ENCODE data around the gene PRPF40A.

Gene PRPF40A

GRCh38 chr2:152718076-152718908 lies 1.0 kb upstream of the PRPF40A start, which contains the start of gene ARL6IP6:
TSS of gene ARL6IP6 (plus strand) at chr2:152718620. CDS start at chr2:152718625, 5 bp downstream.
- peak within 1 kb of the TSS; percentile 95 to 100 (median 98) for H3K4me3 ChIP-seq (ENCODE audit: low read depth in 1 of 5, low read length in 5 of 5)
- peaks cover 5 to 15% (median 7%) of the 10 kb centered on the region in 5 donors for H3K36me3 ChIP-seq (ENCODE audit: control insufficient read depth in 5 of 5, insufficient read depth in 5 of 5, low read length in 5 of 5)
- no peaks in the 10 kb centered on the region for H3K27me3 ChIP-seq (ENCODE audit: control insufficient read depth in 5 of 5, insufficient read depth in 4 of 5, low read length in 5 of 5)
- H3K9me3 ChIP-seq (ENCODE audit: control insufficient read depth in 5 of 5, low read length in 5 of 5), result no peaks in the 10 kb centered on the region
- peak within 1 kb of the TSS; percentile 64 to 99 (median 95) for H3K9ac ChIP-seq (ENCODE audit: low read length in 5 of 5)
- H3K4me1 ChIP-seq (ENCODE audit: control insufficient read depth in 5 of 5, insufficient read depth in 5 of 5, low read length in 5 of 5), result peaks cover 0 to 37% (median 31%) of the 10 kb centered on the region in 5 donors
- H3K27ac ChIP-seq (ENCODE audit: low read depth, low read length), result peak within 1 kb of the TSS; percentile 95

- H3K9ac ChIP-seq (ENCODE audit: low read length in 5 of 5), result peak overlapping the region; percentile 85 to 100 (median 98)
- H3K4me3 ChIP-seq (ENCODE audit: low read depth in 1 of 5, low read length in 5 of 5), result peak overlapping the region; percentile 95 to 100 (median 99)
- peaks cover 6 to 24% (median 11%) of the 10 kb centered on the region in 5 donors for H3K36me3 ChIP-seq (ENCODE audit: control insufficient read depth in 5 of 5, insufficient read depth in 5 of 5, low read length in 5 of 5)
- H3K27ac ChIP-seq (ENCODE audit: low read depth, low read length), result peak overlapping the region; percentile 95
- no peaks in the 10 kb centered on the region for H3K9me3 ChIP-seq (ENCODE audit: control insufficient read depth in 5 of 5, low read length in 5 of 5)
- peaks cover 0 to 37% (median 31%) of the 10 kb centered on the region in 5 donors for H3K4me1 ChIP-seq (ENCODE audit: control insufficient read depth in 5 of 5, insufficient read depth in 5 of 5, low read length in 5 of 5)
- no peaks in the 10 kb centered on the region for H3K27me3 ChIP-seq (ENCODE audit: control insufficient read depth in 5 of 5, insufficient read depth in 4 of 5, low read length in 5 of 5)
These were observed 445 bp downstream of the PRPF40A start for GRCh38 chr2:152716805-152717227.

GRCh38 chr2:152715854-152716428 lies 1.3 kb downstream of the PRPF40A start:
- peaks cover 0 to 37% (median 31%) of the 10 kb centered on the region in 5 donors for H3K4me1 ChIP-seq (ENCODE audit: control insufficient read depth in 5 of 5, insufficient read depth in 5 of 5, low read length in 5 of 5)
- peak overlapping the region; percentile 95 to 100 (median 99) for H3K4me3 ChIP-seq (ENCODE audit: low read depth in 1 of 5, low read length in 5 of 5)
- peak overlapping the region in 4 of 5 donors; percentile 97 to 100 (median 98) for H3K9ac ChIP-seq (ENCODE audit: low read length in 5 of 5)

GRCh38 chr2:152715112-152715511 lies 2.1 kb downstream of the PRPF40A start:
- Histone ChIP-seq H3K36me3 (ENCODE audit: control insufficient read depth in 5 of 5, insufficient read depth in 5 of 5, low read length in 5 of 5) (peaks cover 6 to 36% (median 18%) of the 10 kb centered on the region in 5 donors), H3K9me3 (ENCODE audit: control insufficient read depth in 5 of 5, low read length in 5 of 5) (no peaks in the 10 kb centered on the region), H3K4me1 (ENCODE audit: control insufficient read depth in 5 of 5, insufficient read depth in 5 of 5, low read length in 5 of 5) (peaks cover 0 to 31% (median 26%) of the 10 kb centered on the region in 5 donors), H3K9ac (ENCODE audit: low read length in 5 of 5) (no peak overlapping the region), H3K4me3 (ENCODE audit: low read depth in 1 of 5, low read length in 5 of 5) (no peak overlapping the region), H3K27me3 (ENCODE audit: control insufficient read depth in 5 of 5, insufficient read depth in 4 of 5, low read length in 5 of 5) (no peaks in the 10 kb centered on the region), H3K27ac (ENCODE audit: low read depth, low read length) (no peak overlapping the region)

More at GRCh38 chr2:152715854-152716428, 1.3 kb downstream of the PRPF40A start:
- Histone ChIP-seq H3K27ac (ENCODE audit: low read depth, low read length) (no peak overlapping the region), H3K36me3 (ENCODE audit: control insufficient read depth in 5 of 5, insufficient read depth in 5 of 5, low read length in 5 of 5) (peaks cover 6 to 29% (median 15%) of the 10 kb centered on the region in 5 donors), H3K9me3 (ENCODE audit: control insufficient read depth in 5 of 5, low read length in 5 of 5) (no peaks in the 10 kb centered on the region), H3K27me3 (ENCODE audit: control insufficient read depth in 5 of 5, insufficient read depth in 4 of 5, low read length in 5 of 5) (no peaks in the 10 kb centered on the region)

- no peaks in the 10 kb centered on the region for H3K9me3 ChIP-seq (ENCODE audit: control insufficient read depth in 5 of 5, low read length in 5 of 5)
- peaks cover 6 to 40% (median 27%) of the 10 kb centered on the region in 5 donors for H3K36me3 ChIP-seq (ENCODE audit: control insufficient read depth in 5 of 5, insufficient read depth in 5 of 5, low read length in 5 of 5)
- no peak overlapping the region for H3K9ac ChIP-seq (ENCODE audit: low read length in 5 of 5)
- no peak overlapping the region for H3K27ac ChIP-seq (ENCODE audit: low read depth, low read length)
- H3K4me1 ChIP-seq (ENCODE audit: control insufficient read depth in 5 of 5, insufficient read depth in 5 of 5, low read length in 5 of 5), result peaks cover 0 to 6% (median under 1%) of the 10 kb centered on the region in 5 donors
- no peak overlapping the region for H3K4me3 ChIP-seq (ENCODE audit: low read depth in 1 of 5, low read length in 5 of 5)
- H3K27me3 ChIP-seq (ENCODE audit: control insufficient read depth in 5 of 5, insufficient read depth in 4 of 5, low read length in 5 of 5), result no peaks in the 10 kb centered on the region
These were observed 6.5 kb downstream of the PRPF40A start for GRCh38 chr2:152710713-152711112.

GRCh38 chr2:152708742-152709141 lies 8.5 kb downstream of the PRPF40A start:
- H3K4me3 ChIP-seq (ENCODE audit: low read depth in 1 of 5, low read length in 5 of 5), result no peak overlapping the region
- H3K9ac ChIP-seq (ENCODE audit: low read length in 5 of 5), result no peak overlapping the region
- no peaks in the 10 kb centered on the region for H3K9me3 ChIP-seq (ENCODE audit: control insufficient read depth in 5 of 5, low read length in 5 of 5)
- peaks cover 0 to 33% (median 22%) of the 10 kb centered on the region in 5 donors for H3K36me3 ChIP-seq (ENCODE audit: control insufficient read depth in 5 of 5, insufficient read depth in 5 of 5, low read length in 5 of 5)
- no peak overlapping the region for H3K27ac ChIP-seq (ENCODE audit: low read depth, low read length)
- H3K4me1 ChIP-seq (ENCODE audit: control insufficient read depth in 5 of 5, insufficient read depth in 5 of 5, low read length in 5 of 5), result no peaks in the 10 kb centered on the region
- H3K27me3 ChIP-seq (ENCODE audit: control insufficient read depth in 5 of 5, insufficient read depth in 4 of 5, low read length in 5 of 5), result no peaks in the 10 kb centered on the region

GRCh38 chr2:152706477-152707021 lies 10.7 kb downstream of the PRPF40A start:
- Histone ChIP-seq H3K4me3 (ENCODE audit: low read depth in 1 of 5, low read length in 5 of 5) (no peak overlapping the region), H3K4me1 (ENCODE audit: control insufficient read depth in 5 of 5, insufficient read depth in 5 of 5, low read length in 5 of 5) (no peaks in the 10 kb centered on the region), H3K36me3 (ENCODE audit: control insufficient read depth in 5 of 5, insufficient read depth in 5 of 5, low read length in 5 of 5) (peaks cover 5 to 18% (median 15%) of the 10 kb centered on the region in 5 donors)

GRCh38 chr2:152701198-152701597 lies 16.1 kb downstream of the PRPF40A start:
- H3K27me3 ChIP-seq (ENCODE audit: control insufficient read depth in 5 of 5, insufficient read depth in 4 of 5, low read length in 5 of 5), result no peaks in the 10 kb centered on the region
- no peak overlapping the region for H3K27ac ChIP-seq (ENCODE audit: low read depth, low read length)
- H3K9ac ChIP-seq (ENCODE audit: low read length in 5 of 5), result no peak overlapping the region
- peaks cover 0 to 6% (median 0%) of the 10 kb centered on the region in 5 donors for H3K9me3 ChIP-seq (ENCODE audit: control insufficient read depth in 5 of 5, low read length in 5 of 5)
- no peak overlapping the region for H3K4me3 ChIP-seq (ENCODE audit: low read depth in 1 of 5, low read length in 5 of 5)
- peaks cover 0 to 7% (median 4%) of the 10 kb centered on the region in 5 donors for H3K36me3 ChIP-seq (ENCODE audit: control insufficient read depth in 5 of 5, insufficient read depth in 5 of 5, low read length in 5 of 5)
- H3K4me1 ChIP-seq (ENCODE audit: control insufficient read depth in 5 of 5, insufficient read depth in 5 of 5, low read length in 5 of 5), result no peaks in the 10 kb centered on the region

More at GRCh38 chr2:152706477-152707021, 10.7 kb downstream of the PRPF40A start:
- H3K9ac ChIP-seq (ENCODE audit: low read length in 5 of 5), result no peak overlapping the region
- no peaks in the 10 kb centered on the region for H3K9me3 ChIP-seq (ENCODE audit: control insufficient read depth in 5 of 5, low read length in 5 of 5)
- H3K27ac ChIP-seq (ENCODE audit: low read depth, low read length), result no peak overlapping the region
- H3K27me3 ChIP-seq (ENCODE audit: control insufficient read depth in 5 of 5, insufficient read depth in 4 of 5, low read length in 5 of 5), result no peaks in the 10 kb centered on the region

GRCh38 chr2:152696476-152696875 lies 20.8 kb downstream of the PRPF40A start:
- H3K9ac ChIP-seq (ENCODE audit: low read length in 5 of 5), result no peak overlapping the region
- H3K4me1 ChIP-seq (ENCODE audit: control insufficient read depth in 5 of 5, insufficient read depth in 5 of 5, low read length in 5 of 5), result peaks cover 0 to 5% (median 0%) of the 10 kb centered on the region in 5 donors
- H3K9me3 ChIP-seq (ENCODE audit: control insufficient read depth in 5 of 5, low read length in 5 of 5), result peaks cover 0 to 6% (median 0%) of the 10 kb centered on the region in 5 donors
- no peak overlapping the region for H3K27ac ChIP-seq (ENCODE audit: low read depth, low read length)
- no peak overlapping the region for H3K4me3 ChIP-seq (ENCODE audit: low read depth in 1 of 5, low read length in 5 of 5)
- peaks cover 3 to 17% (median 6%) of the 10 kb centered on the region in 5 donors for H3K36me3 ChIP-seq (ENCODE audit: control insufficient read depth in 5 of 5, insufficient read depth in 5 of 5, low read length in 5 of 5)
- no peaks in the 10 kb centered on the region for H3K27me3 ChIP-seq (ENCODE audit: control insufficient read depth in 5 of 5, insufficient read depth in 4 of 5, low read length in 5 of 5)

Measured in subcutaneous abdominal adipose tissue (tissue), 5 donors.